ENCODE results near the gene PFDN4.
"Not testable (repeated sequence)": the region's sequence is repeated elsewhere in the genome, so short reads cannot be mapped to it uniquely, and the experiment has no call there.

PFDN4 gene

GRCh38 chr20:54263116-54263690, 55.3 kb downstream of the PFDN4 start:
- H3K79me2 ChIP-seq (ENCODE audit: insufficient read depth, low read depth), result no peaks in the 10 kb centered on the region
- no peaks in the 10 kb centered on the region for H3K27me3 ChIP-seq (ENCODE audit: insufficient read depth, low read depth)
- no peak for TF ChIP-seq CTCF (conservative IDR thresholded peaks at IDR 0.05; ENCODE audit: low read depth, low read length)
- H4K20me1 ChIP-seq (ENCODE audit: insufficient read depth), result no peaks in the 10 kb centered on the region
- H3K4me3 ChIP-seq (IDR thresholded peaks at IDR 0.05; ENCODE audit: insufficient read depth, low read depth, low read length), result no peak overlapping the region
- H3K36me3 ChIP-seq (ENCODE audit: insufficient read depth), result no peaks in the 10 kb centered on the region
- H3K4me1 ChIP-seq (ENCODE audit: low read depth, poor library complexity, severe bottlenecking), result no peaks in the 10 kb centered on the region
- H3K27ac ChIP-seq, result no peak overlapping the region
- H3K4me2 ChIP-seq, result no peak overlapping the region
- no peak overlapping the region for H2AFZ ChIP-seq (ENCODE audit: low read depth)
- no peak overlapping the region for H3K9ac ChIP-seq

- not testable (repeated sequence) for H3K4me3 ChIP-seq (IDR thresholded peaks at IDR 0.05; ENCODE audit: insufficient read depth, low read depth, low read length); H4K20me1 ChIP-seq (ENCODE audit: insufficient read depth); H3K27me3 ChIP-seq (ENCODE audit: insufficient read depth, low read depth); H3K79me2 ChIP-seq (ENCODE audit: insufficient read depth, low read depth); H2AFZ ChIP-seq (ENCODE audit: low read depth); H3K4me2 ChIP-seq; H3K9ac ChIP-seq; H3K36me3 ChIP-seq (ENCODE audit: insufficient read depth); H3K27ac ChIP-seq; H3K4me1 ChIP-seq (ENCODE audit: low read depth, poor library complexity, severe bottlenecking)
Observed at GRCh38 chr20:54265791-54266190, 57.9 kb downstream of the PFDN4 start.

- no peak overlapping the region for H3K27ac ChIP-seq
- no peaks in the 10 kb centered on the region for H3K36me3 ChIP-seq (ENCODE audit: insufficient read depth)
- H4K20me1 ChIP-seq (ENCODE audit: insufficient read depth), result no peaks in the 10 kb centered on the region
- TF ChIP-seq CTCF (conservative IDR thresholded peaks at IDR 0.05; ENCODE audit: low read depth, low read length), result no peak
- H3K4me2 ChIP-seq, result no peak overlapping the region
- no peaks in the 10 kb centered on the region for H3K27me3 ChIP-seq (ENCODE audit: insufficient read depth, low read depth)
- H3K4me1 ChIP-seq (ENCODE audit: low read depth, poor library complexity, severe bottlenecking), result no peaks in the 10 kb centered on the region
- no peak overlapping the region for H2AFZ ChIP-seq (ENCODE audit: low read depth)
- H3K9ac ChIP-seq, result no peak overlapping the region
- no peaks in the 10 kb centered on the region for H3K79me2 ChIP-seq (ENCODE audit: insufficient read depth, low read depth)
- no peak overlapping the region for H3K4me3 ChIP-seq (IDR thresholded peaks at IDR 0.05; ENCODE audit: insufficient read depth, low read depth, low read length)
Observed at GRCh38 chr20:54266844-54267243, 59.0 kb downstream of the PFDN4 start.

GRCh38 chr20:54267483-54268003, 59.7 kb downstream of the PFDN4 start:
- H3K4me3 ChIP-seq (IDR thresholded peaks at IDR 0.05; ENCODE audit: insufficient read depth, low read depth, low read length), result no peak overlapping the region
- H3K4me1 ChIP-seq (ENCODE audit: low read depth, poor library complexity, severe bottlenecking), result no peaks in the 10 kb centered on the region
- H3K79me2 ChIP-seq (ENCODE audit: insufficient read depth, low read depth), result no peaks in the 10 kb centered on the region
- no peaks in the 10 kb centered on the region for H3K27me3 ChIP-seq (ENCODE audit: insufficient read depth, low read depth)
- H3K4me2 ChIP-seq, result no peak overlapping the region
- no peak overlapping the region for H2AFZ ChIP-seq (ENCODE audit: low read depth)
- TF ChIP-seq CTCF (conservative IDR thresholded peaks at IDR 0.05; ENCODE audit: low read depth, low read length), result no peak
- no peak overlapping the region for H3K27ac ChIP-seq
- H3K9ac ChIP-seq, result no peak overlapping the region
- H4K20me1 ChIP-seq (ENCODE audit: insufficient read depth), result no peaks in the 10 kb centered on the region
- H3K36me3 ChIP-seq (ENCODE audit: insufficient read depth), result no peaks in the 10 kb centered on the region

GRCh38 chr20:54268941-54269340, 61.1 kb downstream of the PFDN4 start:
- Histone ChIP-seq H3K36me3 (ENCODE audit: insufficient read depth) (no peaks in the 10 kb centered on the region), H3K27me3 (ENCODE audit: insufficient read depth, low read depth) (no peaks in the 10 kb centered on the region), H3K4me1 (ENCODE audit: low read depth, poor library complexity, severe bottlenecking) (no peaks in the 10 kb centered on the region), H3K9ac (no peak overlapping the region), H3K27ac (no peak overlapping the region), H2AFZ (ENCODE audit: low read depth) (no peak overlapping the region), H3K4me3 (IDR thresholded peaks at IDR 0.05; ENCODE audit: insufficient read depth, low read depth, low read length) (no peak overlapping the region), H3K79me2 (ENCODE audit: insufficient read depth, low read depth) (no peaks in the 10 kb centered on the region), H3K4me2 (no peak overlapping the region), H4K20me1 (ENCODE audit: insufficient read depth) (no peaks in the 10 kb centered on the region)
- no peak for TF ChIP-seq CTCF (conservative IDR thresholded peaks at IDR 0.05; ENCODE audit: low read depth, low read length)

Data from KMS-11 (cell line).